H1 (cell line): ENCODE data around the gene ITGB7. TPM values are rescaled to one million over a fixed set of nuclear protein-coding genes. Genes with fewer than 3 reads are reported as not detected.
A peak's percentile ranks its signal among the peaks of the same experiment; 100 is the strongest.

Experiments
- ATF3 ChIP-seq: IDR thresholded peaks from 2 replicates; pipeline ENCODE4 v1.6.1; 2011; ENCODE audit warnings: low read depth, mild to moderate bottlenecking, low read length; ENCODE audit not compliant: insufficient read depth
- CBX8 ChIP-seq: fragments of 300-800, 300-1000 bp; sonication (generic); IDR thresholded peaks from 2 replicates; pipeline ENCODE4 v1.7.1; 2016; ENCODE audit warnings: low read depth, low read length, borderline replicate concordance
- CHD1 ChIP-seq: IDR thresholded peaks from 2 replicates; pipeline ENCODE4 v1.6.1; 2012; ENCODE audit warnings: low read depth, low read length, improper control_type of control experiment
- CHD2 ChIP-seq: IDR thresholded peaks from 2 replicates; pipeline ENCODE4 v1.6.1; 2012; ENCODE audit warnings: low read length, improper control_type of control experiment
- CREB1 ChIP-seq: IDR thresholded peaks from 2 replicates; pipeline ENCODE4 v1.6.1; 2012; ENCODE audit warnings: inconsistent platforms
- CTCF ChIP-seq, 3 experiments: IDR thresholded peaks; 1 replicate in 2 of 3; 2 replicates in 1 of 3; pipeline versions ENCODE4 v1.5.1 to v1.6.1; 2011; ENCODE audit warnings: low read length in 3 of 3, mild to moderate bottlenecking in 3 of 3, inconsistent platforms in 2 of 3, low read depth in 1 of 3, moderate library complexity in 1 of 3; ENCODE audit not compliant: insufficient read depth in 1 of 3; ENCODE audit errors: control extremely low read depth in 1 of 3
- FOSL1 ChIP-seq: IDR thresholded peaks from 2 replicates; pipeline ENCODE4 v1.6.1; 2011; ENCODE audit warnings: mild to moderate bottlenecking, low read depth, low read length, moderate library complexity; ENCODE audit not compliant: insufficient read depth
- GABPA ChIP-seq: IDR thresholded peaks from 2 replicates; pipeline ENCODE4 v1.6.1; 2011; ENCODE audit warnings: mild to moderate bottlenecking, low read length, moderate library complexity, borderline replicate concordance; ENCODE audit not compliant: insufficient read depth
- JUND ChIP-seq: IDR thresholded peaks from 2 replicates; pipeline ENCODE4 v1.6.1; 2011; ENCODE audit warnings: mild to moderate bottlenecking, improper control_type of control experiment, low read length
- POLR2AphosphoS5 ChIP-seq: IDR thresholded peaks from 2 replicates; pipeline ENCODE4 v1.6.1; 2011; ENCODE audit warnings: low read depth, low read length
- POU5F1 ChIP-seq: IDR thresholded peaks from 2 replicates; pipeline ENCODE4 v1.6.1; 2011; ENCODE audit warnings: low read depth, mild to moderate bottlenecking, low read length, moderate library complexity
- RBBP5 ChIP-seq: IDR thresholded peaks from 2 replicates; pipeline ENCODE4 v1.7.1; 2012; ENCODE audit warnings: low read depth, mild to moderate bottlenecking, inconsistent platforms, low read length, moderate library complexity, borderline replicate concordance
- RNF2 ChIP-seq: fragments of 200-900, 300-1000 bp; sonication (generic); IDR thresholded peaks from 2 replicates; pipeline ENCODE4 v1.7.1; 2016; ENCODE audit warnings: borderline replicate concordance, low read depth, mild to moderate bottlenecking, antibody characterized with exemption, low read length; ENCODE audit not compliant: poor library complexity, severe bottlenecking; ENCODE audit errors: missing control alignments
- RXRA ChIP-seq: IDR thresholded peaks from 2 replicates; pipeline ENCODE4 v1.6.1; 2011; ENCODE audit warnings: low read depth, mild to moderate bottlenecking, low read length, moderate library complexity; ENCODE audit not compliant: insufficient read depth
- SP1 ChIP-seq: IDR thresholded peaks from 2 replicates; pipeline ENCODE4 v1.6.1; 2011; ENCODE audit warnings: low read depth, low read length
- TAF1 ChIP-seq: IDR thresholded peaks from 2 replicates; pipeline ENCODE4 v1.6.1; 2011; ENCODE audit warnings: mild to moderate bottlenecking, low read depth, low read length
- TCF12 ChIP-seq: IDR thresholded peaks from 2 replicates; pipeline ENCODE4 v1.6.1; 2011; ENCODE audit warnings: low read depth, mild to moderate bottlenecking, low read length
- YY1 ChIP-seq: IDR thresholded peaks from 2 replicates; pipeline ENCODE4 v1.6.1; 2011; ENCODE audit warnings: low read depth, mild to moderate bottlenecking, low read length
- ZNF274 ChIP-seq: IDR thresholded peaks from 2 replicates; pipeline ENCODE4 v1.7.0; 2012; ENCODE audit warnings: low read length, borderline replicate concordance; ENCODE audit errors: extremely low read depth
- polyA plus RNA-seq, 7 experiments: library from polyadenylated mRNA; depleted of rRNA in 3 of 7; stranded (reverse) in 5 of 7; unstranded in 2 of 7; fragments of >200 nt in 5 of 7; fragments of 200-250 nt in 2 of 7; gene quantifications; 1 replicate in 5 of 7; 2 replicates in 1 of 7; 4 replicates in 1 of 7; pipeline versions ENCODE4 v1.2.1 to v1.2.3, GENCODE V29; 2011 to 2013; ENCODE audit warnings: missing spikeins in 2 of 7, mixed read lengths in 2 of 7
- total RNA-seq: library from RNA; stranded (reverse); fragmentation: NEBNext Ultra II Directional; extraction: Animal tissue kit (Norgen Biotek cat#: 25700); gene quantifications from 2 replicates; pipeline ENCODE4 v1.2.1, GENCODE V29; 2021
- TF ChIP-seq, protein P1 (sequence below): IDR thresholded peaks from 2 replicates; pipeline ENCODE4 v1.6.1; 2012; ENCODE audit warnings: inconsistent platforms

Gene ITGB7
- total and polyA plus RNA-seq, 2 of the 8 experiments (the other 6 are each of a cell fraction or from before 2014, with no cell fraction given), result 0.35 to 0.54 TPM

DNA sequence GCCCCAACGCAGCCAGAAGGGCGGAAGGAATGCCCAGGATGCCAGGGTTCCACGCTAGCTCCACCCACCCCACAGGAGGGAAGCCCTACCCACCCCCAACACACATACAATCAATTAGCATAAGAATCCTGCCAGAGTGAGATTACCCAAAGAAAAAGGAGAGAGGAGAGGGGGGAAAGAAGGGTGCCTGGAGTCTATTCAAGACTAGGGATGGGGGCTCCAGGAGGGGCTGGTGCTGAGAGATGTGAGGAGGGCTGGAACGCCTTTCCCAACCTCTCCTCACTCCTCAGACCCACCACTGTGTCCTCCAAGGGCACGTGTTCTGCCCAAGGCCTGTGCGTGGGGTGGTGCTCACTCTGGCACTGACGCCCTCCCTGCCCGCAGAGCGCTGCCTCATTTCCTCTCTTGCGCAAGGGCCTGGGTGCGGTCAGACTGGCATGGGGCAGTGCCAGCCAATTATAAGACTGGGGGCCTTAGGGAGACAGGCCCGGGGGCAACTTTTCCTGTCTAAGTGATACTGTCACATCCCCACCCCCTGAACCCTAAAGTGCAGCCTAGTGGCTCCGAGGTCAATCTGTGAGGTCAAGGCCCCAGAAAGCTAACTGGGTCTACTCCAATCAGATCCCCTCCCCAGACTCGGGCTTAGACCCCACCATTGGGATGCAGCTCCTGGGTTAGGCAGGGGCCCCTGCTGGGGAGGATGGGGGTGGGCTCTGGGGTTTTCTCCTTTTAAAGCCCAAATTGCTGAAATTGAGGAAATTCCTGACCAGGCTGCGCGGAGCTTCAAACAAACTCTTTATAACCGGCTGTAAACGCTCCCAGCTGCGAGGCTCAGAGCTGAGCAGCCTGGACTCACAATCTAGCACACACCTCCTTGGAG, 10.2 kb upstream of the ITGB7 start (continued):
- no peak for TF ChIP-seq RXRA
- TF ChIP-seq, protein P1, sequence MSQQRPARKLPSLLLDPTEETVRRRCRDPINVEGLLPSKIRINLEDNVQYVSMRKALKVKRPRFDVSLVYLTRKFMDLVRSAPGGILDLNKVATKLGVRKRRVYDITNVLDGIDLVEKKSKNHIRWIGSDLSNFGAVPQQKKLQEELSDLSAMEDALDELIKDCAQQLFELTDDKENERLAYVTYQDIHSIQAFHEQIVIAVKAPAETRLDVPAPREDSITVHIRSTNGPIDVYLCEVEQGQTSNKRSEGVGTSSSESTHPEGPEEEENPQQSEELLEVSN, result 0 out of 2 replicates have a peak, but pooled peaks have one; percentile 18
- no peak for TF ChIP-seq CHD2
- TF ChIP-seq CTCF (IDR thresholded peaks at IDR 0.05; ENCODE audit: control extremely low read depth in 1 of 3, insufficient read depth in 1 of 3, low read depth in 1 of 3, low read length in 3 of 3), result no peak
- peak; percentile 47; the same call in 1 of the 2 replicates for TF ChIP-seq POLR2AphosphoS5
- no peak for TF ChIP-seq CHD1
- peak; percentile 84 for TF ChIP-seq POU5F1
- TF ChIP-seq TCF12, result 0 out of 2 replicates have a peak, but pooled peaks have one; percentile 15
- TF ChIP-seq CBX8, result no peak
- no peak for TF ChIP-seq ATF3
- peak; percentile 92 for TF ChIP-seq RBBP5
- TF ChIP-seq GABPA, result no peak
- TF ChIP-seq SP1, result peak; percentile 84; the same call in 1 of the 2 replicates
- no peak for TF ChIP-seq CREB1
- no peak for TF ChIP-seq FOSL1
- TF ChIP-seq JUND, result no peak
- TF ChIP-seq ZNF274, result no peak
- no peak for TF ChIP-seq RNF2
- TF ChIP-seq TAF1, result peak; percentile 40; the same call in 1 of the 2 replicates
- TF ChIP-seq YY1, result 0 out of 2 replicates have a peak, but pooled peaks have one; percentile 4
